HEK293T (cell line): ENCODE data around the gene DMWD.

ENCODE experiments used
- ARNT ChIP-seq: fragments of 450-650 bp; IDR thresholded peaks from 2 replicates; pipeline ENCODE4 v1.6.1; 2017; ENCODE audit warnings: mild to moderate bottlenecking
- BHLHE40 ChIP-seq: fragments of 450-650 bp; IDR thresholded peaks from 2 replicates; pipeline ENCODE4 v1.6.1; 2016; ENCODE audit warnings: mild to moderate bottlenecking, moderate library complexity, borderline replicate concordance
- CTBP1 ChIP-seq: fragments of 450-650 bp; IDR thresholded peaks from 2 replicates; pipeline ENCODE4 v1.6.1; 2016; ENCODE audit warnings: borderline replicate concordance
- ELF4 ChIP-seq: fragments of 450-650 bp; IDR thresholded peaks from 2 replicates; pipeline ENCODE4 v1.6.1; 2017; ENCODE audit warnings: antibody characterized with exemption
- FOXA1 ChIP-seq: fragments of 450-650 bp; IDR thresholded peaks from 2 replicates; pipeline ENCODE4 v1.6.1; 2016; ENCODE audit warnings: mild to moderate bottlenecking
- FOXK2 ChIP-seq: fragments of 450-650 bp; IDR thresholded peaks from 2 replicates; pipeline ENCODE4 v1.6.1; 2016; ENCODE audit warnings: mild to moderate bottlenecking
- FOXM1 ChIP-seq: fragments of 450-650 bp; IDR thresholded peaks from 2 replicates; pipeline ENCODE4 v1.6.1; 2017; ENCODE audit warnings: mild to moderate bottlenecking, borderline replicate concordance
- HDGF ChIP-seq: fragments of 450-650 bp; IDR thresholded peaks from 2 replicates; pipeline ENCODE4 v1.6.1; 2017; ENCODE audit warnings: antibody characterized with exemption, borderline replicate concordance
- NFRKB ChIP-seq: fragments of 450-650 bp; IDR thresholded peaks from 2 replicates; pipeline ENCODE4 v1.6.1; 2016; ENCODE audit warnings: mild to moderate bottlenecking, moderate library complexity
- SP1 ChIP-seq: fragments of 450-650 bp; IDR thresholded peaks from 2 replicates; pipeline ENCODE4 v1.6.1; 2017
- SUZ12 ChIP-seq: fragments of 450-650 bp; IDR thresholded peaks from 2 replicates; pipeline ENCODE4 v1.6.1; 2016; ENCODE audit warnings: mild to moderate bottlenecking
- TARDBP ChIP-seq: fragments of 450-650 bp; IDR thresholded peaks from 2 replicates; pipeline ENCODE4 v1.6.1; 2016
- ZNF384 ChIP-seq: fragments of 450-650 bp; IDR thresholded peaks from 2 replicates; pipeline ENCODE4 v1.6.1; 2016
- TF ChIP-seq, protein P1 (sequence below): fragments of 450-650 bp; IDR thresholded peaks from 2 replicates; pipeline ENCODE4 v1.6.1; 2016

DNA sequence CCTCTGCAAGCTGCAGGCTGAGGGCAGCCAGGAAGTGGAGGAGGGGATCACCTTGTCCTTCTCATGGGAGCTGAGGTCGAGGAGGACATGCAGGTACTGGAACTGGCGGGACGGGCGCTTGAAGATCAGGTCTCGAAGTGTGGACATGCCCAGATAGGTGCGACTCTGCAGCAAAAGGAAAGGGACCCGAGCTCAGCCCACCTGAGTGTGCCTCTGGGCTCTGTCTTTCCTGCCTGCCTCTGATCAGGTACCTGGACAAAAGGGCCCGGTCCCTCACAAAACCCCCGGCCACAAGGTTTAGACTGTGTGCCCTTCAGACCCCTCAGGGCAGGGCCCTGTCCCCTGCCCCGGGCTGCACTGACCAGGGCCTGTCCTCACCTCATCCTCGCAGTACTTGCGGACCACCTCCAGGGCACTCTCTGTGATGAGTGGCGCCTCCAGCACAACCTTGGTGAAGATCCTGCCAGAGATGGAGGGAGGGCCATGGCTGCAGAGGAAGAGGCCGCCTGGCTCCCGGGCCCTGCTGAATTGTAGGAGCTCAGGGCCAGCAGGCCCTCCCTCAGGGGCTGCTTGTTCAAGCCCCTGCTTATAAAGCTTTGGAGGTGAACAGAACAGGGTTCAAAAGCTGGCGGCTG lies 34.9 kb upstream of the DMWD start:
- TF ChIP-seq NFRKB = no peak
- TF ChIP-seq, protein P1, sequence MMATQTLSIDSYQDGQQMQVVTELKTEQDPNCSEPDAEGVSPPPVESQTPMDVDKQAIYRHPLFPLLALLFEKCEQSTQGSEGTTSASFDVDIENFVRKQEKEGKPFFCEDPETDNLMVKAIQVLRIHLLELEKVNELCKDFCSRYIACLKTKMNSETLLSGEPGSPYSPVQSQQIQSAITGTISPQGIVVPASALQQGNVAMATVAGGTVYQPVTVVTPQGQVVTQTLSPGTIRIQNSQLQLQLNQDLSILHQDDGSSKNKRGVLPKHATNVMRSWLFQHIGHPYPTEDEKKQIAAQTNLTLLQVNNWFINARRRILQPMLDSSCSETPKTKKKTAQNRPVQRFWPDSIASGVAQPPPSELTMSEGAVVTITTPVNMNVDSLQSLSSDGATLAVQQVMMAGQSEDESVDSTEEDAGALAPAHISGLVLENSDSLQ = no peak
- TF ChIP-seq ELF4 = no peak
- TF ChIP-seq SP1 = no peak
- TF ChIP-seq FOXA1 = no peak
- TF ChIP-seq FOXM1 = no peak
- no peak for TF ChIP-seq BHLHE40
- TF ChIP-seq FOXK2 = no peak
- no peak for TF ChIP-seq HDGF
- no peak for TF ChIP-seq ZNF384
- no peak for TF ChIP-seq CTBP1
- no peak for TF ChIP-seq TARDBP
- TF ChIP-seq SUZ12 = no peak
- TF ChIP-seq ARNT = no peak
